Left kidney (tissue), 8 donors: ENCODE data around the gene VSX2. TPM values are rescaled to one million over a fixed set of nuclear protein-coding genes. Genes with fewer than 3 reads are reported as not detected.

Source experiments
- DNase-seq: peaks from one replicate; pipeline ENCODE4 v3.0.0-alpha.2; 2013
- long read RNA-seq, 8 donors: transcript quantifications; one replicate each; lab custom pipeline, GENCODE V29; 2026
- polyA plus RNA-seq: library from polyadenylated mRNA; unstranded; fragments of 120-200 nt; gene quantifications from one replicate; pipeline ENCODE4 v1.2.1, GENCODE V29; 2013; ENCODE audit not compliant: insufficient read length

The VSX2 gene
- polyA plus RNA-seq = 0.10 TPM
- long read RNA-seq, donor 1, partial matches to known transcripts = 17 of 17 reads
- long read RNA-seq, donor 1, other reads (novel, unspliced or antisense) = 0 of 17 reads
- long read RNA-seq, donor 2 = 0 reads
- long read RNA-seq, donor 3 = 0 reads
- long read RNA-seq, donor 4 = 0 reads
- long read RNA-seq, donor 5 = 0 reads
- long read RNA-seq, donor 6 = 0 reads
- long read RNA-seq, donor 7 = 0 reads
- long read RNA-seq, donor 8 = 0 reads

DNA sequence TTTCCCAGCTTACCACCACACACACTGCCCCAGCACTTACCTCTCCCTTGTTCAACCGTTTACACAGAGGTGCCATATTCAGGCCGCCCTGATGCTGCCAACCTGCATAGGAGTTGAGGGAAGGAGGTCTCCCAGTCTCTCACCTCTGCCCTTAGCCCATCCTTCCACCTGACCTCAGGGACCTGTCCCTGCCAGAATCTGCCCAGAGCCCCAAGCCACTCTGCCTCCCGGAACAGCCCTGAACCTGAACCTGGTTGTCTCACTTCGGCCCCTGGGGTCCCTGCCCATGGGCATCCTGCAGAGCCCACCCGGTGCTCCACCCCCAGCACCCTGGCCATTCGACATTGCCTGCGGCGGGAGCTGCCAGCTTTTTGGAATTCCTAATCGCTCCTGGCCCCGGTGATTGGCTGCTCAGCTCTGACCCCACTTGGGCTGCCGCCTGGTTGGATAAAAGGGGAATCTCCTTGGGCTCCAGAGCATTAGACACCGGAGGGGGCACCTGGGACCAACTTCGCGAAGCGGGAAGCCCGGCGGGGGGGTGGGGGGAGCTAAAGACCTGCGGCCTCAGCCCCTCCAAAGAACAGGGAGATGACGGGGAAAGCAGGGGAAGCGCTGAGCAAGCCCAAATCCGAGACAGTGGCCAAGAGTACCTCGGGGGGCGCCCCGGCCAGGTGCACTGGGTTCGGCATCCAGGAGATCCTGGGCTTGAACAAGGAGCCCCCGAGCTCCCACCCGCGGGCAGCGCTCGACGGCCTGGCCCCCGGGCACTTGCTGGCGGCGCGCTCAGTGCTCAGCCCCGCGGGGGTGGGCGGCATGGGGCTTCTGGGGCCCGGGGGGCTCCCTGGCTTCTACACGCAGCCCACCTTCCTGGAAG lies at the start of gene VSX2:
Gene VSX2, plus strand, starts transcription at position 476 of the 874 bp plus-strand sequence. Its CDS starts 113 bp downstream, at position 589.
- DNase-seq = no peak

DNA sequence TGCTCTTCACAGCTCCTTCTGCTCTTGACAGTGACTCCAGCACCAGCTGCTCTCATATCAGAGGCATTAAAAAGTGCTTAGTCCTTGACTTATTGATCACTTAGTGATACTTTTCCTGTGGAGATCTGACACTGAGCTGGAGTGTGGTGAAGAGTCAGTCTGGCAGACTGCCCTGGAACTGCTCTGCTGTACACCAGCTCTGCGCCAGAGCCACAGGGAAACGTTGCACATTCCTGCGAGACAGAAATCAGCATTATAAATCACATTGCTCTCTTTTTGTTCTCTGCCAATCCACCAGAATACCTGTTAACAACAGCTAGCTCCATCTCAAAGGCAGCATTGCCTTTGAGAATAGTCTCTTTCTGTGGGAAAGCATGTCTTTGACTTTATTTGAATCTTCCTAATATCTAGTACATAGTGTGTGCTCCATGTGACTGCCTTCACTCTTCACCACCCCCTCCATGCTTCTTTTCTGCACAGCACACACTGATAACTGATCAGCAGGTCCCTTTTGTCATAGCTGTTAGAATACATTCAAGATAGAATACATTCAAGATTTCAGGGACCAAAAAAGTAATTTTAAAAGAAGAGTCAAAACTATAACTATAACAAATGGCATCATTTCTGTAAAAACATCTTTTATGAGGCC lies 48.2 kb upstream of the VSX2 start:
- no peak for DNase-seq

DNA sequence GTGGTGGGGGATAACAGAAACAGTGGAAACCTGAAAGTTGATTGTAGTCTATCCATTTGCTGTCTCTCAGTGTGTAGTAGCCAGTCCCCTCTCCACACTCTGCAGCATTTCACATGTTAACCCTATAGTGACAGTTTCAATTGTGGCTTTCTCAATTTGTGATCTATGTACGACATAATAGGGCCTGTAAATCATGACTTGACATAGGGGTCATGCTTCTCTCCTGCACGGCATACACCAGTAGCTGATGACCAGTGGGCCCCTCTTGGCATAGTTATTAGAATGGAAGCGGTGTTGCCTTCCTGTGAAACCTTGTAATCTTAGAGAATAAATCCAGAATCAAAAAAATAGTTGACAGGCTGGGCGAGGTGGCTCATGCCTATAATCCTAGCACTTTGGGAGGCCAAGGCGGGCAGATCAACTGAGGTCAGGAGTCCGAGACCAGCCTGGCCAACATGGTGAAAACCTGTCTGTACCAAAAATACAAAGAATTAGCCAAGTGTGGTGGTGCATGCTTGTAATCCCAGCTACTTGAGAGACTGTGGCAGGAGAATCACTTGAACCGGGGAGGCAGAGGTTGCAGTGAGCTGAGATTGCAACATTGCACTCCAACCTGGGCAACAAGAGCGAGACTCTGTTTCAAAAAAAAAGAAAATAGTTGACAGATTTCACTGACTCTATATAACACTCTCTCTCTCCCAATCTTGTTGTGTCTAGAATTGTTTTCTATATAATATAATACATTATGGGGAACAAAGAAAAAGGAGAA lies 44.6 kb upstream of the VSX2 start:
- no peak for DNase-seq

DNA sequence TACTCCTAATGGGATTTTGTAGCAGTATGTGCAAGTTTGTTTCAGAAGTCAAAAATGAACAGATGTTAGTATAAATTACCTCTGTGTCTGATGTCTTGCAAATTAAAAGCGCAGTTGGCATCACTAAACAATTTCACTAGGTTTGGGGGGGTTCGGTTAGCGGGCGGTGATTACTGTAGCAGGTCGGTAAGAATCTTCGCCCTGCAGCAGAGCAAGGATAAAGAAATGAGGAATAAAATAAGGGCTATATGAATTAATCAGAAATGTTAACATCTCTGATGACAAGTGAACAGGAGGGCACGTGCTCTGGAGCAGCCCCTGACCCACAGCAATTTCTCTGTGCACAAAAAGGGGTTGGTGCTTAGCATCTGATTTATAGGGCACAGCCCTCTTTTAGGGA lies 43.6 kb upstream of the VSX2 start:
- DNase-seq = no peak

DNA sequence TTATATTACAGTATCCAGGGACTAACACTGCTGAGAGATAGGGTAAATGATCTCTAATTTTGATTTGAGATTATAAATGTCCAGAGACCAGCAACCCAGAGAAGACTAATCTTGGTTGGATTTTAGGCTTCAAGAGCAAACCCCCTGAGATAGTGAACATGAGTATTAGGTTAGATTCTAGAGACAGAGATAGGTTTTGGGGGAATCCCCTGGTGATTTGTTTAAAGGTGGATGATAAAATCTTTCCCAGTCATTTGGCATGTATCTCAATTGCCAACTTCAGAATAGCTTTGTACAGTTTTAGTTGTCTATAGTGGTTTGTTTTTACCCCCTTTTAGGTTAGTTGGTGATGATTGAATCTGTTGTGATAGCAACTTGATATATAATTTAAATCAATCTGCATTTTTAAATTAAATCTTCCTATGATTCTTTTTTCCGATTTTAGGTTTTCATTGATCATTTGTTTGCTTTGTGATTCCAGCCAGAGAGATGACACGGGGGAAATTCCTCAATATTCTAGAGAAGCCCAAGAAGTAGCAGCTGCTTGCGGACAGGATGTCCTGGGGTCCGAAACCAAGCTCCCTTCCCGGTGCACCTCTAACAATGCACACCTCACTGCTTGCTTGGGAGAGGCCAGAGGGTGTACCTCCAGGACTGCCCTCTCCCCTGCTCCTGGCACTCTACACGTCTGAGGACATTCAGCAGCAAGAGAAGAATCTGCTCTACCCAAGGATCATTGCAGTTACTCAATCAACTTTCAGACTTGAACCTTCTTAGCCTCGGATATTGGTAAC lies 40.6 kb upstream of the VSX2 start:
- DNase-seq = no peak

DNA sequence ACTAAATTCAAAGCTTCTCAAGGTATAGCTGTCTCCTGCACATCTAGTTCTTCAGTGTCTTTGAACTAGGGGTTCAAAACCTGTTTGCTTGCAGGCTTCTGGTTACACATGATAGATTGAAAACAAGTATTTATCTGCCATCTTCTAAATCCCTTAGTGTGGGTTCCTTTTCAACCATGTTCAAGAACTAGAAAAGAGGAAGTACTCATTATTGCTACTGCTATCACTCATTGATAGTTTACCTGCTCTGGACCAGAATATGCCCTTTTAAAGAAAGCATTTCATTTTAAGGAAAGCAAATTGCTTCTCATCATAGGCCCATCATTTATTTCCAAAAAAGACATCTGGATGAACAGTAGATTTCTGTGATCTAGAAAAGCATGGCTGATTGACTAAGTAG lies 37.1 kb upstream of the VSX2 start:
- DNase-seq = no peak

DNA sequence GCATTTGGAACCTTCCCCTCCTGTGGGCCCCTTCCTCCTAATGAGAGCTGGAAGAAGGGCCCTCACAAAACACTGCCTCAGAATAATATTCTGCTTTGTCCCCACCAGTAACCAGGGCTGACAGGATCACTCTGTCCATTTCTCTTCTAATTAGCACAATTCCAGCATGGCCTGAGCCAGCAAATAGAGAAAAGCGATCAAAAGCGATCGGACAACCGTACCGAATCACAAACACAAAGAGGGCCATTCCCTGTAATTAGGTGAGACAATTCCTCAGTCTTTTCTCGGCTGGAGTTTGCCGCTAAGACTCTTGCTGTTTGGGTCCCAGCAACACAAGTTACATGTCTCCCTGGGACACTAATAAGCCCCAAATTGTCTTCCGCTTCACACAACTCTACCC lies 35.6 kb upstream of the VSX2 start:
- DNase-seq = no peak

DNA sequence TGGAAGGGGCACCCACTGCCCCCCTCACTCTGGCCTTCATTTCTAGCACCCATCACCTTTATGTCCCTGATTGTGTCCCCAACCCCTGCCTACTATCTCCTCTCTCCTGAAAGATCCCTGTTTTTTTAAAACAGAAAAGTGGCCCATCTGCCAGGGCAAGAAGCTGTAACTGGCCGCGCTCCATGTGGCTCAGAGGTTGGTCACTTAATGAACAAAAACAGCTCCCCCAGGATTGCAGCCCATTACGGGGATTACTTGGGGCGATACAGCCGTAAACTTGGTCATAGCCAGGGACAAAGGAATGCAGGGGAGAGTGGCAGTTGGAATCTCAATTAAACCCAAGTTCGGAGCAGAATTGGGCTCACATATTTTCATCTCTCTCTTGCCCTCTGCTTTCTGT lies 34.8 kb upstream of the VSX2 start:
- DNase-seq = no peak

DNA sequence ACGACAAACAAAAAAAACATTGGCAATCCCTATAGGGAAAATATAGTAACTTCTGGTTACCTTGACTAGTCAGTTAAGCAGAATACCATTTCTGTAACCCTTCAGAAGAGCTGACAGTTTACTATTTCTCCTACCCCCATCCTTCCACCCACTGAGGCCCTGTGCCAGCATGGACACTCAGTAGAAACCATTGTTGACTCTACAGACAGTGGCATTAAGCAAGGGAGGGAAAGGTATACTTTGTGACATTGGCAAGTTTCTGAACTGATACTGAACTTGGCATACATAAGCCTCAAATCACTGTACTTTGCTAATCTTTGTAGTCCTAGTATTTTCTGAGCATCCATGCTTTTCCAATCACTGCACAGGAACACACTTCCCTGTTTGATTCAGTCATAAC lies 33.4 kb upstream of the VSX2 start:
- DNase-seq = no peak

DNA sequence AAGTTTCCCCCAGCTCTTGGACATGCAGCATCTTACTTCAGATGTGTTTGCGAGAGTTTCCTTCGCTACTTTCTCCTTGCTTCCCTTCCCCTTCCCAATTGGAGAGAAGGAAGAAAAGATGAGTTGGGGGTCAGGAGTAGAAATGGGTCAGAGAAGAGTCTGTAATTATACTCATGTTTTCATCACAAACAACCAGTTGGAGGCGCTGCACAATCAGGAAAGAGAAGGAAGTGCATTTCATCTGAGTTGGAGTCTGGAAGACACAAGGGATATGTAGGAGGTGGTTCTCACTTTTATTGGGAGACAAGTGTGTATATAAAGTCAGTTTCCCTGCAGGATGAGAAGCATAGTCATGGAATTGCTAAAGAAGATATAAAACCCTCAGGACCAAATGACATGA lies 31.3 kb upstream of the VSX2 start:
- DNase-seq = no peak

DNA sequence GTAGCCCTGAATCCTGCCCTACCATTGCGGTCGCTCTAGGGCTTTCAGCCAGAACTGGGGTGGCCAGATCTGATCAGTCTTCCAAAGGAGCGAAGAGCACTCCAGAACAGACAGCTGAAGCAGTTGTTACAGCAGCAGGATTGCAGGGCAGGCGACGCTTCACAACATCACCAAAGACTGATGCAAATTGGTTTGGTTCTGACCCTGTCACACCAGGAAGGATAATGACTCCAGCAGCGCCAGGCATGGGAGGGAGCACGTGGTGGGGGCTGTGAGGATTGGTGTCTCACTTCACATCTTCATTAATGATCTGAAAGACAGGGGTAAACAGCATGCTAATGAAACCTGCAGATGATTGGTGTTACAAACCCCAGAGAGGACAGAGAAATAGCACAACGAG lies 30.6 kb upstream of the VSX2 start:
- DNase-seq = no peak

DNA sequence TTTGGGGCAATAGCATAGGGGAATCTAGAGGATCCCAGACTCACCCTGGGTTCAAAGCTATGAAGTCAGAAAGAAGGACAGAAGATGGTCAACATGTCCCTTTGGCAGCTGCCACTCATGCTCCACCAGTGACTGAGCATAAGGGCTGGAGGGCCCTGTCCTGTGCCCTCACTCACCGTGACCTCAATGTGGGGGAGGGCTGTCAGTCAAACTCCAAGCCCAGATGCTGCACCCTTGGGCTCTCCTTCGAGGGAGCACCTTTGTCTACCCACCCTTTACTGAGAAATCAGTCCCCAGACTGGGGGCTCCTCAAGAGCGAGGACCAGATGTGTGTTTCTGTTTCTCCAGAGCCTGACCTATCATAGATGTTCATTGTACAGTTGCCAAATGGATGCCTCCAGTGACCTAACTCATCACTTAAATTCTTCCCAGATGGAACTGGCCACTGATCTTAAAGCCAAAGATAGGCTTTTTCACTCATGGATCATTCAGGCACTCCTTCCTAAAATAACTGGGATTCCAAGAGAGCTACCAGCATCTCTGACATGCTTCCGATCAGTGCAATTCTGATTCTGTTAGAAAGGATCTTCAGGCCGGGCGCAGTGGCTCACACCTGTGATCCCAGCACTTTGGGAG lies 27.2 kb upstream of the VSX2 start:
- no peak for DNase-seq

DNA sequence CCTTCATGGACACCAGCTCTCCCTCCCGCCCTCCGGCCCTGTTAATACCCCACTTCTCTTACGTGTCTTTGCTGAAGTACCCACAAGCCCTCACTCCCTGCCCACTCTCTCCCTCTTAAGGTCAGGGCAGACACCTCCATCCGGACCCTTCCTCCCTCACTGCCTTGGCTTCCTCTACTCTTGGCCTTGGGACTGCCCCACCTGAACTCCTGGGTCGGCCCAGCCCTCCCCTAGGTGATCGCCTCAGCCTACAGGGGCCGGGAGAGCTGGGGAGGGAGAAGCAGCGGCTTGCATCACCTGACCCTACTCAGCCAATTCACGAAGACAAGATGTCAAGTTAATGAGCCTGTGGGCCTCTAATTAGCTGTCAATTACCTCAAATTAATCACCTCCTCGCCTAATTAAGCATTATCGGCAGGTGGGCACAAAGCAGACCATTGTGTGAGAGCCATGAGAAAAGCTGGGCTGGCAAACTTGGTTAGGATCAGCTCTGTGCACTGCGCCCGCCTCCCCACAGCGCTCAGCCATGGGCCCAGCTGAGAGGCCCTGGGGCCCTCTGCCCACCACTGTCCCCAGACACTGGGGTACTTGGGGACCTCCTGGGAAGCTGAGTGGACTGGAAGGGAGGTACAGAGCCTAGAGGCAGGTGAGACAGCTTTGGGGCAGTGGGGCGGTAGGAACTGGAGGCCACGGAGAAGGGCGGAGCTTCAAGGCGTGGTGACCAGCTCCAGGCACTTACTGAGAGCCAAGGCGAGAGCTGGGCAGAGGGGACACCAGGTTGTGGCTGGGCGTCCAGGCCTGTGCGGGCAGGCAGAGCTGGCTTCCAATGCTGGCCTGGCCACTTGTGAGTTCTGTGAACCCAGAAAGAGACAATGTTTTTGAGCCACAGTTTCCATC lies 25.1 kb upstream of the VSX2 start:
- no peak for DNase-seq

DNA sequence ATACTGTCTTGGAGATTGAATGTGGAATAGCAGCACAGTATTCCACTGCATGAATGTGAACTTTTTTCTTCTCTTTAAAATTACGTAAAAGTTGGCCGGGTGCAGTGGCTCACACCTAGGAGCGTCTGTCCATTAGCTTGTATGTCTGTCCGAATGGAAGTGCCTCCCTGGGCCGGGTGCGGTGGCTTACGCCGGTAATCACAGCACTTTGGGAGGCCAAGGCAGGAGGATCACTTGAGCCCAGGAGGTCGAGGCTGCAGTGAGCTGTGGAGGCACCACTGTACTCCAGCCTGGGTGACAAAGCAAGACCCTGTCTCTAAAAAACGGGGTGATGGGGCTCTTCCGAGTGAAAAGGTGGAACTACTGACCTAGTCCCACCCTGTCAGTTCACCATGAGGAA lies 22.6 kb upstream of the VSX2 start:
- no peak for DNase-seq

DNA sequence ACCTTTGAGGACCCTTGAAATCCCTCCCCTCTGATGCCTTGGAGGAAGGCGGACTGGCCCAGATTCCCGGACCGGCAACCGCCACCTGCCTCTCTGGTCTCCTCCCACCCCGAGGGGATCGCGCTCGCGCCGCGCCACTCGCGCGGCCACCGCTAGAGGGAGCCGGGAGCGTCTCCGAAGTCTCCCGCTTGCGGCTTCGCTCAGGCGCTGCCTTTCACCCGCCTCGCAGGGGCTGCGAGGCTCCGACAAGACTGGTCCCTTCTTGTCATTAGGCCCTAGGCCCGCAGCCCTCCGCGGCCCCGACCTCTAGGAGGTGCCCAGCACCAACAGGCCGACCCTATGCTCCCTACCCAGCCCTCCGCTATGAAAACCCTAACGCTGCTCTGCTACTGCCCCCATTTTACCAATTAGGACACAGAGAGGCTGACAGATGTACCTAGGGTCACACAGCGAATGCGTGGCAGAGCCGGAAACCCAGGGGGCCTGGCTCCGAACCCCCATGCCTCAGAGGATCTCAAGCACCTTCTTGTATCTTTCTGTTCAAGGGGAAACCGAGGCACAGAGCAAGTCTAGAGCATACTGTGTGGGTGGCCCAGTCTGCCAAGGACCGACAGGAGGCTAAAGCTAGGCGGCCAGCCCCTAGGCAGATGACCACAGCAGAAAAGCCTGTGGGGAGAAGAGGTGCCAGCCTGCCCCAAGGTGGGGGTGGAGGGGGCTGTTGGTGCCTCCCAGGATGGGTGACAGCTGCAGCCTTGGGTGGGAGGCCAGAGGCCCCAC lies 21.4 kb upstream of the VSX2 start:
- DNase-seq = peak; percentile 56

DNA sequence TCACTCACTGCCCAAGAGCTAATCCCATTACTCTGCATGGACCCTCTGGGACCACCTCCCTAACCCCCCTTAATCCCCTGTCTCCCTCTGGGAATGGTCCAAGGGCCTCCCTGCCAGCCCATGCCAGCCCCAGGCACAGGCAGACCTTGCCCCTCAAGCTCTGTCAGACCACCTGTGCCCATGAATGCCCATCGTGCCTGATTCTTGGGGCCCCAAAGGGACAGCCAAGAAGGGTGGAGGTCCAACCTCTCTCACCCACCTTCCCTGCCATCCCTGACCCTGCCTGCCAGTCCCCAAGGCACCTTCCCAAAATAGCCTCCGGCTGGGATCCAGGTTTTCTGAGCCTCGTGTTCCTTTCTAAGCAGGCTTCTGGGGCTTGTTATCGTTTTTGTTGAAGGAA lies 20.8 kb upstream of the VSX2 start:
- DNase-seq = no peak

DNA sequence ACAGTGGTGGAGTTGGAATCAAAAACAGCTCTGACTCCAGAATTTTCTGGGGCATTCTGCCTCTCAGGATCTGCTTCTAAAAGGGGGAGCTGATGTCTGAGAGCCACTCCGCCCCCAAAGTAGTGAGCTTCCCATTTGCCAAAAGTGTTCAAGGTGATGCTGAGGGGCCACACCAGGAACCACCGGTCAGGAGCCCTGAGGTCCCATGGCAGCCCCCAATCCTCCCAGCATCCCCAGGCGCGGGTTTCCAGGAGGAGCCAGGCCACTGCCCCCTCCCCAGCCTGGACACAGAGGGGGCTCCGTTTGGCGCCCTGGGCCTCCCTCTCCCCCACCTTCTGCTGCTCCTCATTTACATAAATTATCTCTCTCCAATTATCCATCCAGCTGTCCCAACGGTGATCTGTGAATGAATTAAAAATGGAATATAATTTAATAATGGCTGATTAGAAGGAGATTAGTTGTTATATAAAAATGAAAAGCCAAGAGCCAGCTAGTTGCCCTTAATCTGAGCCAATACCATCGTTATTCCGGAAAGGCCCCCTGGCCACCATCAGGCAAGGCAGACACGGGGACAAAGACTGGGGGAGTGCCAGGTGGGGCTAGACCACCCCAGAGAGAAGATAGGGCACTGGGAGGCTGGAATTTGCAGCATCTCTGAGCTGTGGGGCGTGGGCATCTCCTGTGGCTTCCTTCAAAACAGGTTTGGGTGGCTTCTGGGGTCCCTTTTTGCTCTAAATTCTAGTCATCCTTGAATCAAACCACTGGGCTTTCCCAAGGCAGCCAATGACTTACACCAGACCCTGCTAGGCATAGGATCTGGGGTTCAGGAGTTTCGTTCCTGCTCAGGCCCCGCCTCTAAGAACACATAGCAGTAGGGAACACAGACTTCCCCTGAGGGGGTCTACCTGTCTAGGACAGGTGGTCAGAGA lies 19.7 kb upstream of the VSX2 start:
- no peak for DNase-seq

DNA sequence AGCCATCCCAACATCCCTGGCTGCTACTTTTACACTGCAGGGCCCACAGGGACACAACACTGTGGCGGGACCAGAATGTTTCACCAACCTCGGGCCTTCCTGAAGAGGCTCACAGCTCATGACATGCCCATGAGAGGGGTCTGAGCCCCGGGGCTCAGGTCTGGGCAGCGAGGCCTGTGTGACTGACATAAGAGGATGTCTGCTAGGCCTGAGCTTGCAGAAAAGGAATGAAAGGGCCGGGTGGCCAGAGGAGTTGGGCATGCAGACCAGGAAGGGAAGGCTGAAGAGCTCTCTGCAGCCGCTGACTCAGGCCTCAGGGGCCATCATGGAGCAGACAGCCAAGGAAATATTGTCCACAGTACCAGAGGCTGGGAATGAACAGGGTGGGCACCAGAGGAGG lies 18.3 kb upstream of the VSX2 start:
- no peak for DNase-seq
